Endothelial cell of umbilical vein (primary cell): ENCODE results near the gene CD46. TPM values are rescaled to one million over a fixed set of nuclear protein-coding genes. Genes with fewer than 3 reads are reported as not detected.

Experiments
- BruUV-seq: library from RNA; stranded (reverse); fragments of 400-500 nt; replicated peaks from 2 replicates; lab custom pipeline; 2021; lab: Mats Ljungman, UMichigan
- CTCF ChIA-PET: fragments of 300-600, 350-600 bp; sonication (Branson Sonifier 250); formaldehyde crosslinking; loops from one replicate; lab custom pipeline; 2021; ENCODE audit warnings: antibody characterized with exemption, inconsistent platforms; lab: Charles Lee
- POLR2A ChIA-PET: fragments of 300-600, 350-600 bp; sonication (Branson Sonifier 250); formaldehyde crosslinking; loops from one replicate; lab custom pipeline; 2021; ENCODE audit warnings: antibody characterized with exemption, inconsistent platforms; lab: Charles Lee
- DNase-seq: peaks from one replicate; pipeline ENCODE4 v3.0.0-alpha.2; 2011; ENCODE audit warnings: low read depth, low spot score
- FAIRE-seq: peaks from 2 replicates; lab custom pipeline; 2011; peaks lifted over from hg19 to GRCh38; lab: Jason Lieb, UNC
- H2AFZ ChIP-seq: 2 replicates; pipeline ENCODE4 v1.6.0; 2012; ENCODE audit warnings: low read depth, low read length, control low read depth, inconsistent platforms
- H3K27ac ChIP-seq: 2 replicates; pipeline ENCODE4 v1.5.1; 2011; ENCODE audit warnings: low read depth, mild to moderate bottlenecking, control low read depth, low read length, moderate library complexity; ENCODE audit not compliant: insufficient read depth
- H3K27me3 ChIP-seq, 2 experiments: 2 replicates each; pipeline versions ENCODE4 v1.6.0 to v1.6.1; 2011; ENCODE audit warnings: low read length in 2 of 2, mixed read lengths in 1 of 2; ENCODE audit not compliant: control insufficient read depth in 2 of 2, insufficient read depth in 2 of 2
- H3K36me3 ChIP-seq, 2 experiments: 2 replicates in 1 of 2; 3 replicates in 1 of 2; pipeline ENCODE4 v1.5.1; 2011; ENCODE audit warnings: low read length in 2 of 2, mild to moderate bottlenecking in 1 of 2, moderate library complexity in 1 of 2; ENCODE audit not compliant: control insufficient read depth in 2 of 2, insufficient read depth in 2 of 2; ENCODE audit errors: extremely low read depth in 1 of 2
- H3K4me1 ChIP-seq: 3 replicates; pipeline ENCODE4 v1.5.1; 2011; ENCODE audit warnings: mild to moderate bottlenecking, low read length; ENCODE audit not compliant: control insufficient read depth, insufficient read depth; ENCODE audit errors: extremely low read depth
- H3K4me2 ChIP-seq: 2 replicates; pipeline ENCODE4 v1.6.1; 2011; ENCODE audit warnings: low read length, control low read depth, mixed read lengths; ENCODE audit not compliant: insufficient read depth
- H3K4me3 ChIP-seq, 3 experiments: fragments of 200-600 bp in 1 of 3; sonication (generic), shearing (Covaris generic) in 1 of 3; replicated peaks in 1 of 3; 2 replicates each; pipeline ENCODE4 v1.5.1; 2011 to 2016; ENCODE audit warnings: control low read depth in 3 of 3, low read length in 3 of 3, mild to moderate bottlenecking in 2 of 3, inconsistent platforms in 1 of 3, low read depth in 1 of 3, moderate library complexity in 1 of 3; ENCODE audit not compliant: insufficient read depth in 1 of 3
- H3K79me2 ChIP-seq: 2 replicates; pipeline ENCODE4 v1.6.0; 2012; ENCODE audit warnings: low read length, inconsistent platforms; ENCODE audit not compliant: control insufficient read depth, insufficient read depth
- H3K9ac ChIP-seq: replicated peaks from 2 replicates; pipeline ENCODE3; 2011; ENCODE audit warnings: low read length, control low read depth; ENCODE audit not compliant: insufficient read depth; ENCODE audit errors: extremely low read depth
- H3K9me1 ChIP-seq: replicated peaks from 3 replicates; pipeline ENCODE4 v1.6.0; 2011; ENCODE audit warnings: mild to moderate bottlenecking, low read length; ENCODE audit not compliant: control insufficient read depth, insufficient read depth; ENCODE audit errors: extremely low read depth
- H3K9me3 ChIP-seq: replicated peaks from 2 replicates; pipeline ENCODE4 v1.5.1; 2012; ENCODE audit warnings: low read length, inconsistent platforms; ENCODE audit not compliant: control insufficient read depth, insufficient read depth
- H4K20me1 ChIP-seq: replicated peaks from 2 replicates; pipeline ENCODE3; 2011; ENCODE audit warnings: mild to moderate bottlenecking, low read length; ENCODE audit not compliant: control insufficient read depth, insufficient read depth; ENCODE audit errors: extremely low read depth
- EZH2 ChIP-seq: IDR thresholded peaks from 2 replicates; pipeline ENCODE4 v1.6.1; 2012; ENCODE audit warnings: borderline replicate concordance, low read depth, mild to moderate bottlenecking, moderate library complexity, low read length, inconsistent platforms; ENCODE audit not compliant: severe bottlenecking
- FOS ChIP-seq: IDR thresholded peaks from 2 replicates; pipeline ENCODE4 v1.6.1; 2011; ENCODE audit warnings: mild to moderate bottlenecking, low read length, moderate library complexity, borderline replicate concordance; ENCODE audit not compliant: insufficient read depth
- GATA2 ChIP-seq: IDR thresholded peaks from 2 replicates; pipeline ENCODE4 v1.7.0; 2011; ENCODE audit warnings: low read depth, mild to moderate bottlenecking, moderate library complexity, mixed read lengths, low read length; ENCODE audit not compliant: insufficient read length, insufficient read depth
- JUN ChIP-seq: IDR thresholded peaks from 2 replicates; pipeline ENCODE4 v1.6.1; 2011; ENCODE audit warnings: borderline replicate concordance, low read depth; ENCODE audit not compliant: insufficient read length, insufficient read depth
- MYC ChIP-seq: IDR thresholded peaks from one replicate; pipeline ENCODE4 v1.6.1; 2011; ENCODE audit warnings: mild to moderate bottlenecking, low read depth, low read length
- POLR2A ChIP-seq: IDR thresholded peaks from 2 replicates; pipeline ENCODE4 v1.6.1; 2012; ENCODE audit warnings: low read depth, mild to moderate bottlenecking, control low read depth, low read length
- POLR2AphosphoS5 ChIP-seq: IDR thresholded peaks from 2 replicates; pipeline ENCODE4 v1.6.1; 2012; ENCODE audit warnings: low read depth, mild to moderate bottlenecking, control low read depth, low read length, moderate library complexity; ENCODE audit not compliant: insufficient read depth
- dilution Hi-C: fragments of 300-500 bp; cut with MboI; formaldehyde crosslinking; loops from one replicate; pipeline ENCODE4 v1.15.0; 2019; ENCODE audit warnings: low sequenced_read_pairs; ENCODE audit not compliant: extremely low pct_ligation_motif_present
- intact Hi-C: fragments of 100-400 bp; cut with micrococcal nuclease; formaldehyde crosslinking; loops from one replicate; pipeline ENCODE4 v1.10.0; 2022
- polyA plus RNA-seq, 4 experiments: library from polyadenylated mRNA; depleted of rRNA in 3 of 4; stranded (reverse) in 3 of 4; unstranded in 1 of 4; fragments of >200 nt; gene quantifications; 2 replicates each; pipeline versions ENCODE4 v1.2.1 to v1.2.3, GENCODE V29; 2011 to 2012; ENCODE audit warnings: missing spikeins in 1 of 4
- total RNA-seq: library from RNA; stranded (reverse); gene quantifications from 2 replicates; pipeline ENCODE4 v1.2.3, GENCODE V29; 2021
- TF ChIP-seq, protein P1 (sequence below), 2 donors: IDR thresholded peaks; 1 replicate in 1 of 2; 2 replicates in 1 of 2; pipeline ENCODE4 v1.5.1; 2011; ENCODE audit warnings: low read length in 2 of 2, mild to moderate bottlenecking in 2 of 2, moderate library complexity in 2 of 2, control low read depth in 1 of 2, inconsistent platforms in 1 of 2, low read depth in 1 of 2; ENCODE audit not compliant: insufficient read depth in 1 of 2; ENCODE audit errors: extremely low read depth in 1 of 2
- TF ChIP-seq, protein P2 (sequence below): IDR thresholded peaks from 2 replicates; pipeline ENCODE4 v1.6.1; 2011; ENCODE audit not compliant: insufficient read depth, insufficient read length

Gene CD46
- total and polyA plus RNA-seq, 2 donors (not counting 3 experiments of a cell fraction or from before 2014, with no cell fraction given), result 134 to 256 TPM

DNA sequence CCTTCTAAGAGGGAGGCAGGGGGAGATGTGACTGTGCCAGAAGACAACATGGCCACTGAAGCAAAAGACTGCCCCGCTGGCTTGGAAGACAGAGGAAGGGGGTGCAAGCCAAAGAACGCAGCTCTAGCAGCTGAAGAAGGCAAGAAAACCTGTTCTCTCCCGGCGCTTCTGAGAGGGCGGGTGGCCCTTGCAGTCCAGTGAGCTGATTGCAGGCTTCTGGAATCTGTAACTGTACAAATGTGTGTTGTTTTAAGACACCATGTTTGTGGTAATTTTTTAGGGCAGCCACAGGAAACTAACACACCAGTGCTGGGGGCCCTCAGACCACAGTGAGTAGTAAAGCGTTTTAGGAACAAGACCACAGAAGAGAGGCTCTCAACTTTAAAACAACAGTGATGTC is 47.0 kb downstream of the CD46 start:
- POLR2A ChIA-PET, result no interaction called here
- peaks cover 6 to 20% of the 10 kb centered on the region in 2 experiments for H3K36me3 ChIP-seq
- no peaks in the 10 kb centered on the region for H3K79me2 ChIP-seq
- dilution Hi-C loops, result no loop called here
- no peaks in the 10 kb centered on the region for H3K9me3 ChIP-seq
- no peak overlapping the region for H3K9ac ChIP-seq
- BruUV-seq, result no TSS peak
- no peak overlapping the region for H3K4me2 ChIP-seq
- DNase-seq (no peak), FAIRE-seq (no peak)
- peaks cover 9% of the 10 kb centered on the region for H3K4me1 ChIP-seq
- no peak for TF ChIP-seq EZH2
- no peak for TF ChIP-seq FOS
- TF ChIP-seq MYC, result no peak
- no peak for TF ChIP-seq JUN
- TF ChIP-seq, protein P1, sequence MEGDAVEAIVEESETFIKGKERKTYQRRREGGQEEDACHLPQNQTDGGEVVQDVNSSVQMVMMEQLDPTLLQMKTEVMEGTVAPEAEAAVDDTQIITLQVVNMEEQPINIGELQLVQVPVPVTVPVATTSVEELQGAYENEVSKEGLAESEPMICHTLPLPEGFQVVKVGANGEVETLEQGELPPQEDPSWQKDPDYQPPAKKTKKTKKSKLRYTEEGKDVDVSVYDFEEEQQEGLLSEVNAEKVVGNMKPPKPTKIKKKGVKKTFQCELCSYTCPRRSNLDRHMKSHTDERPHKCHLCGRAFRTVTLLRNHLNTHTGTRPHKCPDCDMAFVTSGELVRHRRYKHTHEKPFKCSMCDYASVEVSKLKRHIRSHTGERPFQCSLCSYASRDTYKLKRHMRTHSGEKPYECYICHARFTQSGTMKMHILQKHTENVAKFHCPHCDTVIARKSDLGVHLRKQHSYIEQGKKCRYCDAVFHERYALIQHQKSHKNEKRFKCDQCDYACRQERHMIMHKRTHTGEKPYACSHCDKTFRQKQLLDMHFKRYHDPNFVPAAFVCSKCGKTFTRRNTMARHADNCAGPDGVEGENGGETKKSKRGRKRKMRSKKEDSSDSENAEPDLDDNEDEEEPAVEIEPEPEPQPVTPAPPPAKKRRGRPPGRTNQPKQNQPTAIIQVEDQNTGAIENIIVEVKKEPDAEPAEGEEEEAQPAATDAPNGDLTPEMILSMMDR (IDR thresholded peaks at IDR 0.05; ENCODE audit: extremely low read depth in 1 of 2, insufficient read depth in 1 of 2, low read depth in 1 of 2, low read length in 2 of 2), result no peak
- TF ChIP-seq, protein P2, sequence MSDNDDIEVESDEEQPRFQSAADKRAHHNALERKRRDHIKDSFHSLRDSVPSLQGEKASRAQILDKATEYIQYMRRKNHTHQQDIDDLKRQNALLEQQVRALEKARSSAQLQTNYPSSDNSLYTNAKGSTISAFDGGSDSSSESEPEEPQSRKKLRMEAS, result no peak
- TF ChIP-seq POLR2A, result no peak
- no peak for TF ChIP-seq POLR2AphosphoS5
- no peak for TF ChIP-seq GATA2
- no peaks in the 10 kb centered on the region for H4K20me1 ChIP-seq
- H3K9me1 ChIP-seq, result no peaks in the 10 kb centered on the region
- CTCF ChIA-PET, result interaction anchor here (1.8 to 2.8 kb wide), 2 partner anchors 20 to 70 kb away, joined by 7 to 29 read pairs; no protein-coding TSS in a partner anchor
- no peak overlapping the region for H3K27ac ChIP-seq
- intact Hi-C loops, result no loop called here
- no peaks in the 10 kb centered on the region for H3K27me3 ChIP-seq
- H2AFZ ChIP-seq, result no peak overlapping the region
- H3K4me3 ChIP-seq, result no peak overlapping the region
